ENCODE measurements around the gene ZNF730. TPM values are rescaled to one million over a fixed set of nuclear protein-coding genes. Genes with fewer than 3 reads are reported as not detected.

The ZNF730 gene
- 9.1 TPM for total RNA-seq

GRCh38 chr19:23116802-23117571, at the start of gene ZNF730:
Gene ZNF730, plus strand, starts transcription at chr19:23117025. Its CDS starts 149 bp downstream, at chr19:23117174.

Other genes starting within 250 kb of the ZNF730 start
- gene ZNF728, start 113.8 kb upstream of the ZNF730 start, total RNA-seq: 0.18 TPM
- gene ZNF724, start 133.4 kb downstream of the ZNF730 start, total RNA-seq: 10.0 TPM

Measured in metanephros (tissue), 1 donor.